IMR-90 (cell line): ENCODE data around the gene FRMD5. TPM values are rescaled to one million over a fixed set of nuclear protein-coding genes. Genes with fewer than 3 reads are reported as not detected.
A peak's percentile ranks its signal among the peaks of the same experiment; 100 is the strongest.

Source experiments
- ATAC-seq: fragments of 200-7000 bp; cut with Tn5 transposase; 2 replicates; pipeline ENCODE4 v1.9.1; 2020; ENCODE audit warnings: low read depth, mild to moderate bottlenecking, moderate library complexity
- BruUV-seq: library from RNA; stranded (reverse); fragments of 400-500 nt; replicated peaks from 2 replicates; lab custom pipeline; 2021; lab: Mats Ljungman, UMichigan
- CTCF ChIA-PET: fragments of 300-600 bp; formaldehyde crosslinking; extraction: SDS; loops from one replicate; lab custom pipeline; 2021; ENCODE audit warnings: antibody characterized with exemption; lab: Yijun Ruan, JAX
- POLR2A ChIA-PET: fragments of 300-600 bp; sonication (Branson Sonifier 250); formaldehyde crosslinking; loops from one replicate; lab custom pipeline; 2022; ENCODE audit warnings: antibody characterized with exemption; ENCODE audit not compliant: unreplicated experiment; lab: Charles Lee
- DNase-seq: peaks from one replicate; pipeline ENCODE4 v3.0.0; 2013
- H2AFZ ChIP-seq: replicated peaks from 2 replicates; pipeline ENCODE3; 2013; ENCODE audit warnings: low read length, mild to moderate bottlenecking; ENCODE audit not compliant: poor library complexity
- H2AK5ac ChIP-seq: 2 replicates; pipeline ENCODE4 v1.6.1; 2013; ENCODE audit warnings: low read depth, low read length, inconsistent platforms
- H2AK9ac ChIP-seq: replicated peaks from 2 replicates; pipeline ENCODE3; 2013; ENCODE audit warnings: mild to moderate bottlenecking, low read depth, low read length, moderate library complexity; ENCODE audit not compliant: poor library complexity
- H2BK120ac ChIP-seq: 2 replicates; pipeline ENCODE4 v1.6.1; 2013; ENCODE audit warnings: low read depth, low read length, inconsistent platforms
- H2BK15ac ChIP-seq: 3 replicates; pipeline ENCODE4 v1.6.1; 2013; ENCODE audit warnings: low read depth, low read length, inconsistent platforms
- H2BK20ac ChIP-seq: 2 replicates; pipeline ENCODE4 v1.6.1; 2013; ENCODE audit warnings: low read depth, mild to moderate bottlenecking, inconsistent platforms, low read length, moderate library complexity
- H2BK5ac ChIP-seq: 2 replicates; pipeline ENCODE4 v1.6.1; 2013; ENCODE audit warnings: mild to moderate bottlenecking, low read depth, low read length, inconsistent platforms; ENCODE audit not compliant: poor library complexity, severe bottlenecking
- H3K14ac ChIP-seq: replicated peaks from 2 replicates; pipeline ENCODE4 v1.6.1; 2013; ENCODE audit warnings: low read depth, low read length, inconsistent platforms
- H3K18ac ChIP-seq: 2 replicates; pipeline ENCODE4 v1.6.1; 2013; ENCODE audit warnings: low read depth, low read length, control low read depth
- H3K23ac ChIP-seq: 2 replicates; pipeline ENCODE4 v1.6.1; 2013; ENCODE audit warnings: low read depth, low read length, inconsistent platforms
- H3K27ac ChIP-seq: 2 replicates; pipeline ENCODE4 v1.5.1; 2013; ENCODE audit warnings: mild to moderate bottlenecking, control low read depth, low read length; ENCODE audit not compliant: insufficient read depth
- H3K27me3 ChIP-seq: 2 replicates; pipeline ENCODE4 v1.6.1; 2013; ENCODE audit warnings: low read length; ENCODE audit not compliant: control insufficient read depth, insufficient read depth
- H3K36me3 ChIP-seq: 2 replicates; pipeline ENCODE4 v1.6.1; 2013; ENCODE audit warnings: low read length, mixed read lengths; ENCODE audit not compliant: control insufficient read depth, insufficient read depth
- H3K4ac ChIP-seq: 2 replicates; pipeline ENCODE4 v1.6.1; 2013; ENCODE audit warnings: low read depth, low read length, inconsistent platforms
- H3K4me1 ChIP-seq: 2 replicates; pipeline ENCODE4 v1.6.1; 2013; ENCODE audit warnings: low read length, mixed read lengths; ENCODE audit not compliant: control insufficient read depth, insufficient read depth
- H3K4me2 ChIP-seq: 2 replicates; pipeline ENCODE4 v1.6.1; 2013; ENCODE audit warnings: low read depth, mild to moderate bottlenecking, control low read depth, low read length, moderate library complexity
- H3K4me3 ChIP-seq: 2 replicates; pipeline ENCODE4 v1.5.1; 2013; ENCODE audit warnings: low read depth, mild to moderate bottlenecking, control low read depth, low read length, moderate library complexity; ENCODE audit not compliant: insufficient read depth
- H3K56ac ChIP-seq: 2 replicates; pipeline ENCODE4 v1.6.1; 2013; ENCODE audit warnings: low read length, inconsistent platforms; ENCODE audit not compliant: insufficient read depth; ENCODE audit errors: extremely low read depth
- H3K79me1 ChIP-seq, 2 experiments: 2 replicates each; pipeline ENCODE4 v1.6.1; 2013; ENCODE audit warnings: low read length in 2 of 2, inconsistent platforms in 1 of 2, low read depth in 1 of 2
- H3K9ac ChIP-seq: 2 replicates; pipeline ENCODE4 v1.6.1; 2013; ENCODE audit warnings: low read depth, low read length, control low read depth
- H3K9me1 ChIP-seq: 2 replicates; pipeline ENCODE4 v1.6.1; 2013; ENCODE audit warnings: low read length, inconsistent platforms; ENCODE audit not compliant: insufficient read depth
- H3K9me3 ChIP-seq: 2 replicates; pipeline ENCODE4 v1.6.1; 2013; ENCODE audit warnings: low read length; ENCODE audit not compliant: control insufficient read depth, insufficient read depth
- H4K20me1 ChIP-seq: 2 replicates; pipeline ENCODE4 v1.6.1; 2013; ENCODE audit warnings: low read length, inconsistent platforms; ENCODE audit not compliant: insufficient read depth
- H4K5ac ChIP-seq: 2 replicates; pipeline ENCODE4 v1.6.1; 2013; ENCODE audit warnings: mild to moderate bottlenecking, low read depth, low read length, control low read depth
- H4K8ac ChIP-seq, 2 experiments: 2 replicates each; pipeline ENCODE4 v1.6.1; 2013; ENCODE audit warnings: low read depth in 2 of 2, low read length in 2 of 2, control low read depth in 1 of 2, inconsistent platforms in 1 of 2
- H4K91ac ChIP-seq: 2 replicates; pipeline ENCODE4 v1.6.1; 2013; ENCODE audit warnings: low read depth, low read length, inconsistent platforms; ENCODE audit not compliant: insufficient read depth
- CEBPB ChIP-seq: IDR thresholded peaks from 2 replicates; pipeline ENCODE4 v1.6.1; 2012; ENCODE audit warnings: low read depth, low read length, improper control_type of control experiment
- CTCF ChIP-seq: conservative IDR thresholded peaks from 2 replicates; pipeline ENCODE4 v1.5.1; 2012; ENCODE audit warnings: mild to moderate bottlenecking, low read depth, low read length, improper control_type of control experiment
- WGBS, 2 experiments: methylation state at CpG; one replicate each; pipeline versions ENCODE4 v1.1.5 to v1.1.7; 2013; ENCODE audit warnings: missing lambda C conversion rate in 2 of 2; ENCODE audit not compliant: insufficient read length in 1 of 2; ENCODE audit errors: extremely low coverage in 2 of 2; 5-methylcytosine and 5-hydroxymethylcytosine counted together
- dilution Hi-C: fragments of 300-500 bp; cut with HindIII; formaldehyde crosslinking; loops from one replicate; pipeline ENCODE4 v1.14.3; 2018; ENCODE audit warnings: low sequenced_read_pairs; ENCODE audit not compliant: unreplicated experiment
- in situ Hi-C: fragments of 300-500 bp; cut with MboI; formaldehyde crosslinking; loops from 3 replicates; pipeline ENCODE4 v1.14.3; 2019; ENCODE audit warnings: low sequenced_read_pairs, inconsistent platforms, mixed read lengths
- intact Hi-C: fragments of 100-400 bp; cut with micrococcal nuclease; formaldehyde crosslinking; loops from 2 replicates; pipeline ENCODE4 v1.10.0; 2022
- polyA plus RNA-seq, 3 experiments: library from polyadenylated mRNA; depleted of rRNA; stranded (reverse); fragments of >200 nt; gene quantifications; 2 replicates each; pipeline ENCODE4 v1.2.3, GENCODE V29; 2012; ENCODE audit warnings: low replicate concordance in 1 of 3
- total RNA-seq: library from RNA; depleted of rRNA; stranded (reverse); fragments of >200 nt; gene quantifications from 2 replicates; pipeline ENCODE4 v1.2.3, GENCODE V29; 2012

FRMD5 gene
- total and polyA plus RNA-seq, 2 of the 4 experiments (the other 2 are of a cell fraction): 4.1 to 5.4 TPM

- H4K5ac ChIP-seq: no peak overlapping the region
- H4K8ac ChIP-seq: no peak overlapping the region
- H3K4me1 ChIP-seq: no peaks in the 10 kb centered on the region
- DNase-seq (peak; percentile 15), ATAC-seq (no peak)
- in situ Hi-C loops: no loop called here
- H3K9me3 ChIP-seq: no peaks in the 10 kb centered on the region
- H3K9ac ChIP-seq: no peak overlapping the region
- H3K36me3 ChIP-seq: peaks cover 8% of the 10 kb centered on the region
- H3K27ac ChIP-seq: no peak overlapping the region
- dilution Hi-C loops: no loop called here
- BruUV-seq: no TSS peak
- intact Hi-C loops: no loop called here
- H2BK5ac ChIP-seq: no peak overlapping the region
- WGBS, 2 experiments: no CpG with 5 or more reads among the region's 6 CpGs
- H3K9me1 ChIP-seq: no peaks in the 10 kb centered on the region
- H3K56ac ChIP-seq: no peak overlapping the region
- no peak overlapping the region for H3K4ac ChIP-seq
- no peak overlapping the region for H3K23ac ChIP-seq
- H2AK9ac ChIP-seq: no peak overlapping the region
- no peak overlapping the region for H2BK15ac ChIP-seq
- no peak overlapping the region for H3K4me2 ChIP-seq
- no peaks in the 10 kb centered on the region for H3K27me3 ChIP-seq
- TF ChIP-seq CEBPB (peak; percentile 45), CTCF (no peak)
- no peak overlapping the region for H3K18ac ChIP-seq
- H3K79me1 ChIP-seq: peaks cover 0 to 4% of the 10 kb centered on the region in 2 experiments; a peak in 2 of 4 replicates
- H4K20me1 ChIP-seq: no peaks in the 10 kb centered on the region
- ChIA-PET CTCF (no interaction called here), POLR2A (no interaction called here)
- no peak overlapping the region for H3K14ac ChIP-seq
- H2AFZ ChIP-seq: no peak overlapping the region
- H2AK5ac ChIP-seq: no peak overlapping the region
- H4K91ac ChIP-seq: no peak overlapping the region
- H2BK120ac ChIP-seq: no peak overlapping the region
- H2BK20ac ChIP-seq: no peak overlapping the region
- H3K4me3 ChIP-seq: no peak overlapping the region
Observed at GRCh38 chr15:43854801-43855200, 340.3 kb downstream of the FRMD5 start.
